CD4-positive, alpha-beta T cell (primary cell): ENCODE measurements around the gene ATXN1. TPM values are rescaled to one million over a fixed set of nuclear protein-coding genes. Genes with fewer than 3 reads are reported as not detected.

Source experiments
- ATAC-seq: fragments of 200-7000 bp; cut with Tn5 transposase; one replicate; pipeline ENCODE4 v1.10.0; 2022; ENCODE audit warnings: mild to moderate bottlenecking; ENCODE audit not compliant: poor library complexity
- CTCF ChIA-PET: fragments of 350-600 bp; sonication (Branson Sonifier 250); formaldehyde crosslinking; loops from one replicate; lab custom pipeline; 2021; ENCODE audit warnings: antibody characterized with exemption, inconsistent platforms; lab: Charles Lee
- POLR2A ChIA-PET: fragments of 350-600 bp; sonication (Branson Sonifier 250); formaldehyde crosslinking; loops from one replicate; lab custom pipeline; 2021; ENCODE audit warnings: antibody characterized with exemption, inconsistent platforms; lab: Charles Lee
- DNase-seq, 14 experiments: peaks; one replicate each; pipeline ENCODE4 v3.0.0-alpha.2; 2013 to 2020; ENCODE audit warnings: mixed read lengths in 2 of 14
- H3K27ac ChIP-seq, 2 donors: one replicate each; pipeline versions ENCODE4 v1.5.1 to v1.7.0; 2013; ENCODE audit warnings: low read length in 2 of 2, low read depth in 1 of 2, mild to moderate bottlenecking in 1 of 2
- H3K27me3 ChIP-seq, 2 experiments: 1 replicate in 1 of 2; 2 replicates in 1 of 2; pipeline versions ENCODE4 v1.6.1 to v1.7.0; 2013; ENCODE audit warnings: low read length in 2 of 2, control low read depth in 1 of 2, mild to moderate bottlenecking in 1 of 2, moderate library complexity in 1 of 2; ENCODE audit not compliant: insufficient read depth in 2 of 2, control insufficient read depth in 1 of 2
- H3K36me3 ChIP-seq: one replicate; pipeline ENCODE4 v1.6.1; 2013; ENCODE audit warnings: low read length, control low read depth; ENCODE audit not compliant: insufficient read depth
- H3K4me1 ChIP-seq: one replicate; pipeline ENCODE4 v1.6.1; 2013; ENCODE audit warnings: low read length, control low read depth; ENCODE audit not compliant: insufficient read depth
- H3K4me3 ChIP-seq: one replicate; pipeline ENCODE4 v1.5.1; 2013; ENCODE audit warnings: mild to moderate bottlenecking, low read length, moderate library complexity
- H3K9me3 ChIP-seq, 2 experiments: 1 replicate in 1 of 2; 2 replicates in 1 of 2; pipeline versions ENCODE4 v1.6.1 to v1.7.0; 2013; ENCODE audit warnings: low read length in 2 of 2, mild to moderate bottlenecking in 2 of 2, control low read depth in 1 of 2, moderate library complexity in 1 of 2; ENCODE audit not compliant: control insufficient read depth in 1 of 2, insufficient read depth in 1 of 2
- H3K27ac Mint-ChIP-seq: one replicate; pipeline ENCODE4 v1.8.0; 2020; ENCODE audit warnings: mixed read lengths
- H3K27me3 Mint-ChIP-seq: one replicate; pipeline ENCODE4 v1.8.0; 2021; ENCODE audit warnings: mixed read lengths
- H3K36me3 Mint-ChIP-seq: one replicate; pipeline ENCODE4 v1.8.0; 2021; ENCODE audit warnings: low read depth, mixed read lengths
- H3K4me1 Mint-ChIP-seq: one replicate; pipeline ENCODE4 v1.8.0; 2021; ENCODE audit warnings: low read depth, mixed read lengths
- H3K4me3 Mint-ChIP-seq: one replicate; pipeline ENCODE4 v1.8.0; 2020; ENCODE audit warnings: mild to moderate bottlenecking, mixed read lengths
- H3K9me3 Mint-ChIP-seq: one replicate; pipeline ENCODE4 v1.8.0; 2020; ENCODE audit warnings: mixed read lengths
- CTCF ChIP-seq: fragments of 200-600 bp; IDR thresholded peaks from one replicate; pipeline ENCODE4 v1.8.0; 2022; ENCODE audit warnings: antibody characterized with exemption, mild to moderate bottlenecking
- intact Hi-C, 2 experiments: fragments of 100-400 bp; cut with DNase I in 1 of 2; cut with micrococcal nuclease in 1 of 2; formaldehyde crosslinking; loops; one replicate each; pipeline versions ENCODE4 v1.15.1 to v1.9.0; 2023 to 2025; cut with DNase I, micrococcal nuclease
- total RNA-seq, 174 experiments: library from RNA in 2 of 174; stranded (reverse) in 2 of 174; gene quantifications; one replicate each; pipeline ENCODE4 v1.2.3 and lab custom pipeline; 2021 to 2026

The ATXN1 gene
- total RNA-seq, 2 experiments from 2014 or later, result 74.2 to 76.7 TPM

GRCh38 chr6:16286151-16286522, 475.1 kb downstream of the ATXN1 start:
- ChIA-PET POLR2A (no interaction called here), CTCF (interaction anchor here (0.6 kb wide), 1 partner anchor 205 kb away, joined by 5 read pairs; no protein-coding TSS in a partner anchor)
- Histone ChIP-seq H3K4me3 (no peak overlapping the region), H3K27ac (no peak overlapping the region), H3K27me3 (no peaks in the 10 kb centered on the region), H3K9me3 (no peaks in the 10 kb centered on the region), H3K4me1 (no peaks in the 10 kb centered on the region), H3K36me3 (no peaks in the 10 kb centered on the region)
- Mint-ChIP-seq H3K36me3 (no peaks in the 10 kb centered on the region), H3K4me3 (no peak overlapping the region), H3K9me3 (no peaks in the 10 kb centered on the region), H3K27ac (no peak overlapping the region), H3K27me3 (no peaks in the 10 kb centered on the region), H3K4me1 (no peaks in the 10 kb centered on the region)
- ATAC-seq, result no peak
- no peak for TF ChIP-seq CTCF
- DNase-seq, result peak in 6 of 14 experiments; percentile 3 to 42 (median 13)
- intact Hi-C loops, result no loop called here

- no peaks in the 10 kb centered on the region for H3K9me3 Mint-ChIP-seq
- Histone ChIP-seq H3K36me3 (no peaks in the 10 kb centered on the region), H3K9me3 (no peaks in the 10 kb centered on the region), H3K4me1 (no peaks in the 10 kb centered on the region), H3K4me3 (no peak overlapping the region), H3K27ac (no peak overlapping the region), H3K27me3 (no peaks in the 10 kb centered on the region)
- H3K36me3 Mint-ChIP-seq, result no peaks in the 10 kb centered on the region
- H3K4me1 Mint-ChIP-seq, result no peaks in the 10 kb centered on the region
- DNase-seq (no peak), ATAC-seq (no peak)
- ChIA-PET CTCF (no interaction called here), POLR2A (no interaction called here)
- no peaks in the 10 kb centered on the region for H3K27me3 Mint-ChIP-seq
- intact Hi-C loops, result no loop called here
- no peak overlapping the region for H3K4me3 Mint-ChIP-seq
- TF ChIP-seq CTCF, result no peak
- no peak overlapping the region for H3K27ac Mint-ChIP-seq
These were observed 475.7 kb downstream of the ATXN1 start for GRCh38 chr6:16285467-16286150.

- H3K36me3 Mint-ChIP-seq, result no peaks in the 10 kb centered on the region
- H3K4me1 Mint-ChIP-seq, result no peaks in the 10 kb centered on the region
- Histone ChIP-seq H3K36me3 (no peaks in the 10 kb centered on the region), H3K27ac (no peak overlapping the region), H3K4me3 (no peak overlapping the region), H3K27me3 (no peaks in the 10 kb centered on the region), H3K9me3 (no peaks in the 10 kb centered on the region), H3K4me1 (no peaks in the 10 kb centered on the region)
- intact Hi-C loops, result no loop called here
- no peaks in the 10 kb centered on the region for H3K9me3 Mint-ChIP-seq
- CTCF ChIA-PET, result no interaction called here
- POLR2A ChIA-PET, result no interaction called here
- TF ChIP-seq CTCF, result no peak
- H3K27ac Mint-ChIP-seq, result no peak overlapping the region
- no peaks in the 10 kb centered on the region for H3K27me3 Mint-ChIP-seq
- DNase-seq (no peak), ATAC-seq (no peak)
- no peak overlapping the region for H3K4me3 Mint-ChIP-seq
These were observed 476.8 kb downstream of the ATXN1 start for GRCh38 chr6:16284472-16284871.
